MCF 10A (cell line): Measurements from ENCODE around the gene MED14. TPM values are rescaled to one million over a fixed set of nuclear protein-coding genes. Genes with fewer than 3 reads are reported as not detected.

Experiments
- BruUV-seq: library from RNA; stranded (reverse); fragments of 400-500 nt; replicated peaks from 2 replicates; lab custom pipeline; 2021; lab: Mats Ljungman, UMichigan
- CTCF ChIA-PET: fragments of 300-600 bp; sonication (Branson Sonifier 250); formaldehyde crosslinking; extraction: SDS; loops from one replicate; lab custom pipeline; 2021; ENCODE audit warnings: antibody characterized with exemption, inconsistent platforms; lab: Yijun Ruan, JAX
- POLR2A ChIA-PET: fragments of 300-600, 350-650 bp; sonication (Branson Sonifier 250); formaldehyde crosslinking; extraction: SDS; loops from one replicate; lab custom pipeline; 2020; ENCODE audit warnings: antibody characterized with exemption, inconsistent platforms; lab: Yijun Ruan, JAX
- DNase-seq: peaks from one replicate; pipeline ENCODE4 v3.0.0-alpha.2; 2018; ENCODE audit not compliant: unreplicated experiment
- H3K27ac Mint-ChIP-seq: one replicate; pipeline ENCODE4 v1.8.0; 2022; ENCODE audit warnings: mild to moderate bottlenecking, low read depth, mixed read lengths; ENCODE audit not compliant: unreplicated experiment
- H3K27me3 Mint-ChIP-seq: one replicate; pipeline ENCODE4 v1.8.0; 2022; ENCODE audit warnings: mixed read lengths; ENCODE audit not compliant: insufficient read depth, unreplicated experiment
- H3K36me3 Mint-ChIP-seq: one replicate; pipeline ENCODE4 v1.8.0; 2022; ENCODE audit warnings: mild to moderate bottlenecking, moderate library complexity, mixed read lengths; ENCODE audit not compliant: insufficient read depth, unreplicated experiment
- H3K4me1 Mint-ChIP-seq: one replicate; pipeline ENCODE4 v1.8.0; 2022; ENCODE audit warnings: mixed read lengths; ENCODE audit not compliant: insufficient read depth, unreplicated experiment
- H3K4me3 Mint-ChIP-seq: one replicate; pipeline ENCODE4 v1.8.0; 2022; ENCODE audit warnings: mild to moderate bottlenecking, moderate library complexity, mixed read lengths; ENCODE audit not compliant: unreplicated experiment
- H3K9me3 Mint-ChIP-seq: one replicate; pipeline ENCODE4 v1.8.0; 2022; ENCODE audit warnings: mixed read lengths; ENCODE audit not compliant: unreplicated experiment
- intact Hi-C: fragments of 100-400 bp; cut with micrococcal nuclease; formaldehyde crosslinking; loops from 2 replicates; pipeline ENCODE4 v1.14.1; 2022
- total RNA-seq: library from RNA; stranded (reverse); gene quantifications from 2 replicates; pipeline ENCODE4 v1.2.3, GENCODE V29; 2022
- TF ChIP-seq, protein P1 (sequence below): fragments of 200-600 bp; IDR thresholded peaks from one replicate; pipeline ENCODE4 v1.8.0; 2022; ENCODE audit warnings: antibody characterized with exemption, mild to moderate bottlenecking; ENCODE audit not compliant: unreplicated experiment

The MED14 gene
- total RNA-seq, 1 experiment from 2014 or later = 36.4 TPM

DNA sequence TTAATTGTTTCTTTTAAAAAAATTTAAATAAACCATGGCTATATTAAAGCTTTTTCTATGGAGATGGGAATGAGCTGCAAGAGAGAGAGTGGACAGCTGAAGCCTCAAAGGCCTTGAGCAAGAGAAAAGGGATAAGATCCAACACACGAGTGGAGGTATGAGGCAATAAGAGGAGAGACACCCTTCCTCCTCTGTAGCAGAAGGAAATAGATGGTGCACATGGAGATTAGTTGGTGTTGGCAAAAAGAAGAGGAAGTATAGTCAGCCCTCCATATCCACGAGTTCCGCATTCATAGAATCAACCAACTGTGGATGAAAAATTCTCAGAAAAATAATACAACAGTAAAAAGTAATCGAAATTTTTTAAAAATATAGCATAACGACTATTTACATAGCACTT is 91.2 kb downstream of the MED14 start:
- TF ChIP-seq, protein P1, sequence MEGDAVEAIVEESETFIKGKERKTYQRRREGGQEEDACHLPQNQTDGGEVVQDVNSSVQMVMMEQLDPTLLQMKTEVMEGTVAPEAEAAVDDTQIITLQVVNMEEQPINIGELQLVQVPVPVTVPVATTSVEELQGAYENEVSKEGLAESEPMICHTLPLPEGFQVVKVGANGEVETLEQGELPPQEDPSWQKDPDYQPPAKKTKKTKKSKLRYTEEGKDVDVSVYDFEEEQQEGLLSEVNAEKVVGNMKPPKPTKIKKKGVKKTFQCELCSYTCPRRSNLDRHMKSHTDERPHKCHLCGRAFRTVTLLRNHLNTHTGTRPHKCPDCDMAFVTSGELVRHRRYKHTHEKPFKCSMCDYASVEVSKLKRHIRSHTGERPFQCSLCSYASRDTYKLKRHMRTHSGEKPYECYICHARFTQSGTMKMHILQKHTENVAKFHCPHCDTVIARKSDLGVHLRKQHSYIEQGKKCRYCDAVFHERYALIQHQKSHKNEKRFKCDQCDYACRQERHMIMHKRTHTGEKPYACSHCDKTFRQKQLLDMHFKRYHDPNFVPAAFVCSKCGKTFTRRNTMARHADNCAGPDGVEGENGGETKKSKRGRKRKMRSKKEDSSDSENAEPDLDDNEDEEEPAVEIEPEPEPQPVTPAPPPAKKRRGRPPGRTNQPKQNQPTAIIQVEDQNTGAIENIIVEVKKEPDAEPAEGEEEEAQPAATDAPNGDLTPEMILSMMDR = no peak
- peak overlapping the region; percentile 74 for H3K4me3 Mint-ChIP-seq
- no TSS peak for BruUV-seq
- H3K4me1 Mint-ChIP-seq = peaks cover 16% of the 10 kb centered on the region
- peaks cover 10% of the 10 kb centered on the region for H3K36me3 Mint-ChIP-seq
- DNase-seq = no peak
- ChIA-PET CTCF (interaction anchor here (0.5 to 1.7 kb wide), 2 partner anchors 99 to 698 kb away, joined by 3 to 6 read pairs; no protein-coding TSS in a partner anchor), POLR2A (interaction anchor here (0.7 to 2.6 kb wide), 2 partner anchors 63 to 987 kb away, joined by 3 to 18 read pairs; partner anchors contain the start of gene ATP6AP2)
- intact Hi-C loops = no loop called here
- peak overlapping the region; percentile 41 for H3K27ac Mint-ChIP-seq
- H3K27me3 Mint-ChIP-seq = peaks cover 43% of the 10 kb centered on the region
- no peaks in the 10 kb centered on the region for H3K9me3 Mint-ChIP-seq

DNA sequence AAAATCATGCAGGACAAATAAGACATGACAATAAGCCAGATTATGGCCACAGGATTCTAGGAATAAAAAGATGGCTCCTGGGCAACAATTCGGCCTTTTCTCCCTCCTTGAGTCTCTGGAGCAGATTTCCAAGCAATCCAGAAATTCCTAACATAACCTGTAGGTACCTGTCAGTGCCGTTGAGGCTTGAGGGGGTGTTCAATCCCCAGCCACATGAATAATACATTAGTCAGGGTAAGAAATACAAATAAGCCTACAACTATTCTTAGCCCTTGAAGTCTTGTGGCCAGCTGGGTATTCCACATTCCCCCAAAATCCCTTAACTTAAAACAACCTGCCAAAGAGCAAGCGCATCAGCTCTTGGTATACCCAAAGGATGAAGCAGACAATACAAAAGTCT is 97.7 kb downstream of the MED14 start:
- no peak for DNase-seq
- Mint-ChIP-seq H3K36me3 (peaks cover 38% of the 10 kb centered on the region), H3K27me3 (peaks cover 61% of the 10 kb centered on the region), H3K9me3 (no peaks in the 10 kb centered on the region), H3K4me1 (peaks cover 7% of the 10 kb centered on the region), H3K4me3 (no peak overlapping the region), H3K27ac (no peak overlapping the region)
- TF ChIP-seq, protein P1 = no peak
- no TSS peak for BruUV-seq
- CTCF ChIA-PET = interaction anchor here (0.6 to 1.4 kb wide), 2 partner anchors 14 to 478 kb away, joined by 3 to 8 read pairs; no protein-coding TSS in a partner anchor
- POLR2A ChIA-PET = no interaction called here
- intact Hi-C loops = no loop called here

DNA sequence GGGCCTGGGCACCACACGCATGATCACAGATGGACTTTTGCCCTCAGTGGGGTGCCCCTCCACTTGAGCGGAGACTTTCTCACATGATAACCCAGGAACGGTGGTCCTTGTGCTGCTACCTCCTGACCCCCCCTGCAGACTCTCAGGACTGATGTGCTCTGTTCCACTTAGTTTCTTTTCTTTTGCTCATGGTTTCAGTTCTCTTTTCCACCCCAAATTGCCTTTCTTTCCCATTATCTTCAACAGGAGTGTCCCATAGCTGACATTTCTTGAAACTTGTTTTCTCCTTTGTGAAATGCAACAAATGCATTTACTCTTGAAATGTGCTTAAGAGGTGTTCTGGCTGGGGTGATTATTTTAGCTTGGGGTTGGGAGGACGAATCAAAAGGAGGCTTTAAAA is 103.1 kb downstream of the MED14 start:
- intact Hi-C loops = no loop called here
- BruUV-seq = no TSS peak

DNA sequence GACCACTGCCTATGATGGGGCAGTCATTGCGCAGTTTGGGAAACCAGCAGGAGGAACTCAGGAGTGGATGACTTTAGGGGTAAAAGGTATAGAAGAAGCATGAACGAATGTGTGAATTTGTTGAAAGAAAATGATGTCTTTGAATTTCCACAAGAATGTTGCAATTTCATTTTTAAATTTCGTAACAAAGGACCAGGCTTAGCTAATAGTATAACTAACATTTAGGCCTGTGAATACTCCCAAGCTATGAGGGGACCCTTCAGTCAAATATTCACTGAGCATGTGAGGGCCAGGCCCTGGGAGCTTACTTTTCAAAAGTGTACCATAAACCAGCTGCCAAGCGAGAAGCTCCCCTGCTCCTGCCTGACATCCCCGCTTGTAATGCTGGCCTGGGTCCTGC is 106.8 kb downstream of the MED14 start:
- ChIA-PET CTCF (no interaction called here), POLR2A (no interaction called here)
- H3K27me3 Mint-ChIP-seq = peaks cover 68% of the 10 kb centered on the region
- no peak overlapping the region for H3K27ac Mint-ChIP-seq
- TF ChIP-seq, protein P1 = no peak
- intact Hi-C loops = no loop called here
- peaks cover 18% of the 10 kb centered on the region for H3K36me3 Mint-ChIP-seq
- no peak for DNase-seq
- H3K4me1 Mint-ChIP-seq = no peaks in the 10 kb centered on the region
- H3K4me3 Mint-ChIP-seq = no peak overlapping the region
- no TSS peak for BruUV-seq
- no peaks in the 10 kb centered on the region for H3K9me3 Mint-ChIP-seq

More for the DNA sequence above, 103.1 kb downstream of the MED14 start:
- Mint-ChIP-seq H3K4me3 (no peak overlapping the region), H3K36me3 (peaks cover 45% of the 10 kb centered on the region), H3K9me3 (no peaks in the 10 kb centered on the region), H3K4me1 (no peaks in the 10 kb centered on the region), H3K27ac (no peak overlapping the region), H3K27me3 (peaks cover 75% of the 10 kb centered on the region)
- DNase-seq = no peak
- TF ChIP-seq, protein P1 = no peak
- ChIA-PET CTCF (interaction anchor here (1.7 kb wide), 1 partner anchor 11 kb away, joined by 4 read pairs; no protein-coding TSS in a partner anchor), POLR2A (no interaction called here)
